ENCODE measurements around the gene GPR146.

GRCh38 chr7:1050254-1050906 is 6.0 kb downstream of the GPR146 start:
- TF ChIP-seq CTCF (IDR thresholded peaks at IDR 0.05) = no peak
- TF ChIP-seq POLR2A (IDR thresholded peaks at IDR 0.05) = no peak
